ENCODE data around the gene TCP11L1. TPM values are rescaled to one million over a fixed set of nuclear protein-coding genes. Genes with fewer than 3 reads are reported as not detected.

TCP11L1 gene
- total RNA-seq, 1 experiment from 2014 or later, result 16.8 TPM

DNA sequence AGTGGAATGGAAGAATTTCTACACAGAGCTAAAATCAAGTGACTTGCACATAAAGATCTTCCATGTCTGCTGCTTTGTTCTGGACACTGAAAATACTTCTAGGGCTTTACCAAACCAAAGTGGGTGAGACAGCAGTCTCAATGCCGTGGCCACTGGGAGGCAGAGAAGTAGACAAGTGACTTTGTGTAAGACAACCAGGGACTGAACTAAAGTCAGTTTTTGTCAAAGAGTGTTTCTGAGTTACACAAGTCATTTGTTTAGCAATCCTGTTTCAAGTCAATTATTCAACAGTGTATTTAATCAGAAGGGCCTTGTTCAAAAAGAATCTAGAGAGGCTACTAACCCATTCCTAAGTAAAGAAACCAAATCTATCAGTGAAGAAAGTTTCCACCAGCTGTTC is 46.6 kb downstream of the TCP11L1 start:
- TF ChIP-seq GRHL2 (CRISPR knock-in tag; IDR thresholded peaks at IDR 0.05; ENCODE audit: insufficient replicate concordance, severe bottlenecking), result no peak
- TF ChIP-seq RELA (CRISPR knock-in tag; IDR thresholded peaks at IDR 0.05; ENCODE audit: borderline replicate concordance), result no peak
- TF ChIP-seq, protein P1, sequence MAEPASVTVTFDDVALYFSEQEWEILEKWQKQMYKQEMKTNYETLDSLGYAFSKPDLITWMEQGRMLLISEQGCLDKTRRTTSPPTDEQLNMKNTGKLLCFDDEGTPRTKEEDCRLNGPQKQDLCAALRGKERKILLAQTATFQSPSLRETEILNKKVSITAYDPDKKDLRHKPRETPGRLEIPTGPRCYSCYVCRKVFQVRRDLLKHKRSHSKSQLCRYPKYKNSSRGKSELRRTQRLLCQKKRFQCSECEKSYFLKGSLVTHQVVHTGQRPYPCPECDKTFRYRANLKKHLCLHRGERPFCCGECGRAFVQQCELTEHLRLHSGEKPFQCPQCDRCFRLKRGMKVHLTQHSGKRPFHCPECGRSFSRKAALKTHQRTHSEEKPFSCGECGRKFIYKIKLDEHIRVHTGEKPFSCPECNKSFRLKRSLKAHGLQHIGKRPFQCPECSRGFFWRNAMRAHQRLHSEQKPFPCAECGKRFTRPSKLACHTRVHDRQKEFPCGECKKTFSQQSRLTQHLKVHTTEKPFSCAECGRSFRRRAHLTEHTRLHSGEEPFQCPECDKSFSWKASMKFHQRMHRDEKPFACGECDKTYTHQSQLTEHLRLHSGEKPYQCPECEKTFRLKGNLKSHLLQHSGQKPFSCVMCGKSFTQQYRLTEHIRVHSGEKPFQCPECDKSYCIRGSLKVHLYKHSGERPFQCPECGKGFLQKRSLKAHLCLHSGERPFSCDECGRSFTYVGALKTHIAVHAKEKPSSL (CRISPR knock-in tag; conservative IDR thresholded peaks at IDR 0.05), result no peak
- TF ChIP-seq, protein P2, sequence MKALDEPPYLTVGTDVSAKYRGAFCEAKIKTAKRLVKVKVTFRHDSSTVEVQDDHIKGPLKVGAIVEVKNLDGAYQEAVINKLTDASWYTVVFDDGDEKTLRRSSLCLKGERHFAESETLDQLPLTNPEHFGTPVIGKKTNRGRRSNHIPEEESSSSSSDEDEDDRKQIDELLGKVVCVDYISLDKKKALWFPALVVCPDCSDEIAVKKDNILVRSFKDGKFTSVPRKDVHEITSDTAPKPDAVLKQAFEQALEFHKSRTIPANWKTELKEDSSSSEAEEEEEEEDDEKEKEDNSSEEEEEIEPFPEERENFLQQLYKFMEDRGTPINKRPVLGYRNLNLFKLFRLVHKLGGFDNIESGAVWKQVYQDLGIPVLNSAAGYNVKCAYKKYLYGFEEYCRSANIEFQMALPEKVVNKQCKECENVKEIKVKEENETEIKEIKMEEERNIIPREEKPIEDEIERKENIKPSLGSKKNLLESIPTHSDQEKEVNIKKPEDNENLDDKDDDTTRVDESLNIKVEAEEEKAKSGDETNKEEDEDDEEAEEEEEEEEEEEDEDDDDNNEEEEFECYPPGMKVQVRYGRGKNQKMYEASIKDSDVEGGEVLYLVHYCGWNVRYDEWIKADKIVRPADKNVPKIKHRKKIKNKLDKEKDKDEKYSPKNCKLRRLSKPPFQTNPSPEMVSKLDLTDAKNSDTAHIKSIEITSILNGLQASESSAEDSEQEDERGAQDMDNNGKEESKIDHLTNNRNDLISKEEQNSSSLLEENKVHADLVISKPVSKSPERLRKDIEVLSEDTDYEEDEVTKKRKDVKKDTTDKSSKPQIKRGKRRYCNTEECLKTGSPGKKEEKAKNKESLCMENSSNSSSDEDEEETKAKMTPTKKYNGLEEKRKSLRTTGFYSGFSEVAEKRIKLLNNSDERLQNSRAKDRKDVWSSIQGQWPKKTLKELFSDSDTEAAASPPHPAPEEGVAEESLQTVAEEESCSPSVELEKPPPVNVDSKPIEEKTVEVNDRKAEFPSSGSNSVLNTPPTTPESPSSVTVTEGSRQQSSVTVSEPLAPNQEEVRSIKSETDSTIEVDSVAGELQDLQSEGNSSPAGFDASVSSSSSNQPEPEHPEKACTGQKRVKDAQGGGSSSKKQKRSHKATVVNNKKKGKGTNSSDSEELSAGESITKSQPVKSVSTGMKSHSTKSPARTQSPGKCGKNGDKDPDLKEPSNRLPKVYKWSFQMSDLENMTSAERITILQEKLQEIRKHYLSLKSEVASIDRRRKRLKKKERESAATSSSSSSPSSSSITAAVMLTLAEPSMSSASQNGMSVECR (CRISPR knock-in tag; IDR thresholded peaks at IDR 0.05; ENCODE audit: borderline replicate concordance), result no peak
- TF ChIP-seq ZNF396 (CRISPR knock-in tag; IDR thresholded peaks at IDR 0.05; ENCODE audit: borderline replicate concordance), result no peak
- TF ChIP-seq ELF4 (CRISPR knock-in tag; IDR thresholded peaks at IDR 0.05; ENCODE audit: low read depth), result no peak
- TF ChIP-seq MXD4 (CRISPR knock-in tag; IDR thresholded peaks at IDR 0.05; ENCODE audit: borderline replicate concordance), result no peak
- no peak for TF ChIP-seq NFYB (CRISPR knock-in tag; conservative IDR thresholded peaks at IDR 0.05; ENCODE audit: low read depth)
- TF ChIP-seq TEAD4 (CRISPR knock-in tag; IDR thresholded peaks at IDR 0.05), result no peak
- no peaks in the 10 kb centered on the region for H3K27me3 Mint-ChIP-seq (ENCODE audit: low read depth)

DNA sequence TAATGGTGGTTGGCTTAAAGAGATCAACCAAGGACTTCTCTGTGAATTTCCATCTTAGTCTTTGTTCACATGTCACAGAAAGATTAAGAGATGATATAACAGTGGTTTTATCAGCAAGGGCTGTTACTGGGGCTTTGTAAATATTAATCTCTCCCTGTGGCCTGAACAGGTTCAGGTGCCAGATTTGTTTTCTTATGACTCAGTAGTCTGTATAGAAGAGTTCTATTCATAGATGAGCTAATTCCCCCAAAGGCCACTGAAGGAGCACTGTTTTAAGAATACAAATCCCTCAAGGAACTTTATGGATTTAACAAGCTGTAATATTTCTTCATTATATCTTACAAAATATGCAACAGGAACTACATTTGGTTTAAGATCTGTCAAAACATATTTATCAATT is 50.4 kb downstream of the TCP11L1 start:
- Mint-ChIP-seq H3K27ac (no peak overlapping the region), H3K4me3 (no peak overlapping the region), H3K9me3 (peaks cover 3% of the 10 kb centered on the region; the same call in 1 of the 2 replicates), H3K36me3 (peaks cover 42% of the 10 kb centered on the region), H3K27me3 (ENCODE audit: low read depth) (no peaks in the 10 kb centered on the region), H3K4me1 (peaks cover 6% of the 10 kb centered on the region; the same call in 1 of the 2 replicates)
- CTCF ChIA-PET, result interaction anchor here (0.9 kb wide), 1 partner anchor 281 kb away, joined by 3 read pairs; no protein-coding TSS in a partner anchor
- POLR2A ChIA-PET, result interaction anchor here (0.7 kb wide), 1 partner anchor 39 kb away, joined by 4 read pairs; no protein-coding TSS in a partner anchor
- DNase-seq (ENCODE audit: low spot score) (no peak), ATAC-seq (no peak)
- TF ChIP-seq, protein P3, sequence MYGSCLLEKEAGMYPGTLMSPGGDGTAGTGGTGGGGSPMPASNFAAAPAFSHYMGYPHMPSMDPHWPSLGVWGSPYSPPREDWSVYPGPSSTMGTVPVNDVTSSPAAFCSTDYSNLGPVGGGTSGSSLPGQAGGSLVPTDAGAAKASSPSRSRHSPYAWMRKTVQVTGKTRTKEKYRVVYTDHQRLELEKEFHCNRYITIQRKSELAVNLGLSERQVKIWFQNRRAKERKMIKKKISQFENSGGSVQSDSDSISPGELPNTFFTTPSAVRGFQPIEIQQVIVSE (CRISPR knock-in tag; IDR thresholded peaks at IDR 0.05; ENCODE audit: borderline replicate concordance), result no peak
- TF ChIP-seq PRRX2 (CRISPR knock-in tag; IDR thresholded peaks at IDR 0.05) (no peak), GTF2I (CRISPR knock-in tag; conservative IDR thresholded peaks at IDR 0.05) (no peak), NFYB (CRISPR knock-in tag; conservative IDR thresholded peaks at IDR 0.05; ENCODE audit: low read depth) (no peak)
- TF ChIP-seq, protein P4, sequence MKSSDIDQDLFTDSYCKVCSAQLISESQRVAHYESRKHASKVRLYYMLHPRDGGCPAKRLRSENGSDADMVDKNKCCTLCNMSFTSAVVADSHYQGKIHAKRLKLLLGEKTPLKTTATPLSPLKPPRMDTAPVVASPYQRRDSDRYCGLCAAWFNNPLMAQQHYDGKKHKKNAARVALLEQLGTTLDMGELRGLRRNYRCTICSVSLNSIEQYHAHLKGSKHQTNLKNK (CRISPR knock-in tag; IDR thresholded peaks at IDR 0.05), result no peak
- TF ChIP-seq, protein P5, sequence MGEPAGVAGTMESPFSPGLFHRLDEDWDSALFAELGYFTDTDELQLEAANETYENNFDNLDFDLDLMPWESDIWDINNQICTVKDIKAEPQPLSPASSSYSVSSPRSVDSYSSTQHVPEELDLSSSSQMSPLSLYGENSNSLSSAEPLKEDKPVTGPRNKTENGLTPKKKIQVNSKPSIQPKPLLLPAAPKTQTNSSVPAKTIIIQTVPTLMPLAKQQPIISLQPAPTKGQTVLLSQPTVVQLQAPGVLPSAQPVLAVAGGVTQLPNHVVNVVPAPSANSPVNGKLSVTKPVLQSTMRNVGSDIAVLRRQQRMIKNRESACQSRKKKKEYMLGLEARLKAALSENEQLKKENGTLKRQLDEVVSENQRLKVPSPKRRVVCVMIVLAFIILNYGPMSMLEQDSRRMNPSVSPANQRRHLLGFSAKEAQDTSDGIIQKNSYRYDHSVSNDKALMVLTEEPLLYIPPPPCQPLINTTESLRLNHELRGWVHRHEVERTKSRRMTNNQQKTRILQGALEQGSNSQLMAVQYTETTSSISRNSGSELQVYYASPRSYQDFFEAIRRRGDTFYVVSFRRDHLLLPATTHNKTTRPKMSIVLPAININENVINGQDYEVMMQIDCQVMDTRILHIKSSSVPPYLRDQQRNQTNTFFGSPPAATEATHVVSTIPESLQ (CRISPR knock-in tag; IDR thresholded peaks at IDR 0.05), result no peak
- TF ChIP-seq, protein P6, sequence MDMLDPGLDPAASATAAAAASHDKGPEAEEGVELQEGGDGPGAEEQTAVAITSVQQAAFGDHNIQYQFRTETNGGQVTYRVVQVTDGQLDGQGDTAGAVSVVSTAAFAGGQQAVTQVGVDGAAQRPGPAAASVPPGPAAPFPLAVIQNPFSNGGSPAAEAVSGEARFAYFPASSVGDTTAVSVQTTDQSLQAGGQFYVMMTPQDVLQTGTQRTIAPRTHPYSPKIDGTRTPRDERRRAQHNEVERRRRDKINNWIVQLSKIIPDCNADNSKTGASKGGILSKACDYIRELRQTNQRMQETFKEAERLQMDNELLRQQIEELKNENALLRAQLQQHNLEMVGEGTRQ (CRISPR knock-in tag; IDR thresholded peaks at IDR 0.05), result no peak

More for the DNA sequence above, 46.6 kb downstream of the TCP11L1 start:
- Mint-ChIP-seq H3K4me1 (no peaks in the 10 kb centered on the region), H3K9me3 (no peaks in the 10 kb centered on the region), H3K36me3 (peaks cover 49% of the 10 kb centered on the region), H3K27ac (peak overlapping the region; percentile 72), H3K4me3 (no peak overlapping the region)
- DNase-seq (ENCODE audit: low spot score) (no peak), ATAC-seq (no peak)
- ChIA-PET POLR2A (no interaction called here), CTCF (interaction anchor here (2.4 kb wide), 1 partner anchor 20 kb away, joined by 11 read pairs; no protein-coding TSS in a partner anchor)

Measured in WTC11 (cell line).